Cardiac muscle cell (in vitro differentiated cells and primary cell): ENCODE data around the gene C2CD4D. TPM values are rescaled to one million over a fixed set of nuclear protein-coding genes. Genes with fewer than 3 reads are reported as not detected.

Experiments used
- DNase-seq, 2 donors: peaks; one replicate each; pipeline versions ENCODE4 v3.0.0 to v3.0.0-alpha.2; 2010 to 2017; ENCODE audit warnings: low read depth in 1 of 2, low spot score in 1 of 2
- H3K27ac ChIP-seq: fragments of 200-600 bp; sonication (generic); 2 replicates; pipeline ENCODE4 v1.5.1; 2016
- H3K27me3 ChIP-seq: fragments of 200-600 bp; sonication (generic); 2 replicates; pipeline ENCODE4 v1.6.0; 2016; ENCODE audit warnings: control low read depth
- H3K36me3 ChIP-seq: fragments of 200-600 bp; sonication (generic); 2 replicates; pipeline ENCODE4 v1.5.1; 2016; ENCODE audit warnings: control low read depth
- H3K4me1 ChIP-seq: fragments of 200-600 bp; sonication (generic); 2 replicates; pipeline ENCODE4 v1.8.1; 2017; ENCODE audit warnings: low read depth, mild to moderate bottlenecking, mixed run types
- H3K4me3 ChIP-seq: fragments of 200-600 bp; sonication (generic); 2 replicates; pipeline ENCODE4 v1.5.1; 2016; ENCODE audit warnings: mild to moderate bottlenecking
- H3K9me3 ChIP-seq: fragments of 200-600 bp; sonication (generic); 2 replicates; pipeline ENCODE4 v1.5.1; 2017; ENCODE audit warnings: low read depth, mild to moderate bottlenecking, control low read depth
- CTCF ChIP-seq: IDR thresholded peaks from 2 replicates; pipeline ENCODE4 v1.5.1; 2012; ENCODE audit warnings: low read depth, mild to moderate bottlenecking, low read length
- polyA plus RNA-seq: library from polyadenylated mRNA; unstranded; fragments of >200 nt; fragmentation: Nextera tagmentation; extraction: Ambion mirVana; gene quantifications from 2 replicates; pipeline ENCODE4 v1.2.1, GENCODE V29; 2016
- total RNA-seq: library from RNA; depleted of rRNA; stranded (reverse); fragments of >200 nt; gene quantifications from 2 replicates; pipeline ENCODE4 v1.2.3, GENCODE V29; 2016

The C2CD4D gene
- total and polyA plus RNA-seq, 2 experiments from 2014 or later, result 0.44 TPM; not detected in 1

DNA sequence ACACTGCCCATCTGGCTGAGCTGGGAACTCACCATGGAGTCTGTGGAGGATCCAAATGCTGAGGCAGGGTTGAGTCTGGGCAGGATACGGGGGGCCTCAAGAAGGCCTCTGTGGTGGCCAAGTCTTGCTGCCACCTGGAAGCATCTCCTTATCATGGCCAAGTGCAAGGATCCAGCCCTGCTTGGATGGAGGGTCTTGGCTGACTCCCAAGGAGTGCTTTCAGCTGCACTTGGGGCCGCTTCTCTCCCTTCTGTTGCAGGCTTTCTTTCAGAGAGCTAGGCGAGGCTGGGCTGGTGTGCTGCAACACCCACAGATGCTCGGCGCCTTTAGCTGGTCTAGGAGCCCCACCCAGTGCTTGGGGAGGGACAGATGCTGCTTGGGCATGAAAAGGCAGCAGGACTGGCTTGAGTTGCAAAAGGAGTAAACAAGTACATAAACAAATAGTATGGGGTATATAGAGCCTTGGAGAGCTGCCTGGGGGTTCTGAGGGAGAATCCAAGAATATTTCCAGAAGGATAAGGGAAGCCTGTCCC, 13.9 kb upstream of the C2CD4D start, which contains the start of gene THEM5:
Gene THEM5, minus strand, starts transcription at position 302 of the 533 bp plus-strand sequence. Its CDS starts 147 bp downstream, at position 155.
- Histone ChIP-seq H3K4me1 (peaks cover 4% of the 10 kb centered on the region), H3K27ac (no peak within 1 kb of the TSS), H3K9me3 (no peaks in the 10 kb centered on the region), H3K36me3 (no peaks in the 10 kb centered on the region), H3K27me3 (no peaks in the 10 kb centered on the region), H3K4me3 (no peak within 1 kb of the TSS)
- no peak for TF ChIP-seq CTCF
- no peak for DNase-seq

- no peak for DNase-seq
- Histone ChIP-seq H3K9me3 (no peaks in the 10 kb centered on the region), H3K27ac (no peak overlapping the region), H3K27me3 (no peaks in the 10 kb centered on the region), H3K4me1 (peaks cover 4% of the 10 kb centered on the region), H3K36me3 (no peaks in the 10 kb centered on the region), H3K4me3 (no peak overlapping the region)
- no peak for TF ChIP-seq CTCF
Observed at GRCh38 chr1:151852733-151853132, 13.1 kb upstream of the C2CD4D start.

DNA sequence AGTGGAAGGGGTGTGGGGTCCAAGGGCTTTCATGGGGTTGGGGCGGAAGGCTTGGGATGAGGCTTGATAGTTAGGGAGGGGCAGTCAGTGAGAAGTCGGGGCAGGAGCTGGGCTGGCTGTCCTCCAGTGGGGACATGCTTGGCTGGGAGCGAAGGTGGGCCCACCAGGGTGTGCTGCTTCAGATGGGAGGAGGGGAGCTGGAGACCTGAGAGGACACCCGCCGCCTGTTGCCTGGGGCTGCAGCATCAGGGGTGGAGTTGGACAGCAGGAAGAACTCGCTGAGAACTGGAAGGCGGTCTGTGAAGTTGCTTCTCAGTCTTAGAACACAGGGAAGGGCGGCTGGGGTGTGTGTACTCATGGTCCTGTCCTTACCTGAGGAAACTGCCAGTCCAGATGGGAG, 12.3 kb upstream of the C2CD4D start:
- no peak overlapping the region for H3K27ac ChIP-seq
- no peak for TF ChIP-seq CTCF
- H3K9me3 ChIP-seq, result no peaks in the 10 kb centered on the region
- H3K4me3 ChIP-seq, result no peak overlapping the region
- H3K27me3 ChIP-seq, result no peaks in the 10 kb centered on the region
- no peak for DNase-seq
- H3K36me3 ChIP-seq, result no peaks in the 10 kb centered on the region
- peaks cover 4% of the 10 kb centered on the region for H3K4me1 ChIP-seq

GRCh38 chr1:151849871-151850270, 10.3 kb upstream of the C2CD4D start:
- Histone ChIP-seq H3K4me1 (no peaks in the 10 kb centered on the region), H3K4me3 (no peak overlapping the region), H3K27me3 (no peaks in the 10 kb centered on the region), H3K9me3 (no peaks in the 10 kb centered on the region), H3K27ac (no peak overlapping the region), H3K36me3 (no peaks in the 10 kb centered on the region)
- DNase-seq, result no peak
- TF ChIP-seq CTCF, result no peak

DNA sequence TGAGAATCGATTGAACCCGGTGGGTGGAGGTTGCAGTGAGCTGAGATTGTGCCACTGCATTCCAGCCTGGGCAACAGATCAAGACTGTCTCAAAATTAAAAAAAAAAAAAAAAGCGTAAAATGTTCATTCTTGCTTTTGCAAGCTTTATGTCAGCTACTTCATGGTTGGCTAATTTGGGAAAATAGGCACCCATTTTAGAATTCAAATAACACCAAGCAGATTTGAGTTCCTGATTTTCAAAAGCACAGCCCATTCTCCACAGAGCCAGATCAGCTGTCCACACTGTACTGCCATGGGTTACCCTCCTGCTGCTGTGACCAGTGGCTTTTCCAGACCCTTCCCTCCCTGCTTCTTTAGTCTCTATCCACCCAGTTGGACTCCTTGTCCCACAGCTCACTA, 9.5 kb upstream of the C2CD4D start:
- Histone ChIP-seq H3K4me1 (no peaks in the 10 kb centered on the region), H3K9me3 (no peaks in the 10 kb centered on the region), H3K27ac (no peak overlapping the region), H3K36me3 (no peaks in the 10 kb centered on the region), H3K4me3 (no peak overlapping the region), H3K27me3 (no peaks in the 10 kb centered on the region)
- TF ChIP-seq CTCF, result no peak
- DNase-seq, result no peak
